DND-41 (cell line): ENCODE measurements around the gene SLC12A7.

Source experiments
- ATAC-seq: fragments of 200-7000 bp; cut with Tn5 transposase; 3 replicates; pipeline ENCODE4 v1.9.1; 2021; ENCODE audit warnings: low read depth; ENCODE audit not compliant: insufficient read depth
- DNase-seq: peaks from one replicate; pipeline ENCODE4 v3.0.0-alpha.2; 2020
- H2AFZ ChIP-seq: 2 replicates; pipeline ENCODE4 v1.6.0; 2012; ENCODE audit warnings: low read depth, low read length
- H3K27ac ChIP-seq: 2 replicates; pipeline ENCODE4 v1.5.1; 2012; ENCODE audit warnings: low read length, inconsistent platforms
- H3K27me3 ChIP-seq: fragments of 200-600 bp; sonication (generic); 2 replicates; pipeline ENCODE4 v1.6.0; 2012; ENCODE audit warnings: low read length, mild to moderate bottlenecking, inconsistent platforms; ENCODE audit not compliant: insufficient read depth, poor library complexity
- H3K36me3 ChIP-seq: 2 replicates; pipeline ENCODE4 v1.5.1; 2012; ENCODE audit warnings: low read length, inconsistent platforms; ENCODE audit not compliant: insufficient read depth
- H3K4me1 ChIP-seq: 2 replicates; pipeline ENCODE4 v1.5.1; 2012; ENCODE audit warnings: mild to moderate bottlenecking, low read length; ENCODE audit not compliant: insufficient read depth
- H3K4me2 ChIP-seq: 2 replicates; pipeline ENCODE4 v1.6.0; 2012; ENCODE audit warnings: mild to moderate bottlenecking, moderate library complexity, low read length, inconsistent platforms; ENCODE audit not compliant: insufficient read depth
- H3K4me3 ChIP-seq, 2 experiments: fragments of 200-600 bp in 1 of 2; shearing (Covaris generic) in 1 of 2; 2 replicates each; pipeline ENCODE4 v1.5.1; 2012 to 2016; ENCODE audit warnings: inconsistent platforms in 2 of 2, low read length in 2 of 2, mild to moderate bottlenecking in 2 of 2, low read depth in 1 of 2, moderate library complexity in 1 of 2
- H3K79me2 ChIP-seq: 2 replicates; pipeline ENCODE4 v1.6.0; 2012; ENCODE audit warnings: low read length, inconsistent platforms; ENCODE audit not compliant: insufficient read depth
- H3K9ac ChIP-seq: 2 replicates; pipeline ENCODE4 v1.6.0; 2012; ENCODE audit warnings: low read depth, mild to moderate bottlenecking, inconsistent platforms, low read length, moderate library complexity
- H3K9me3 ChIP-seq: 2 replicates; pipeline ENCODE4 v1.5.1; 2012; ENCODE audit warnings: low read length, moderate library complexity, mild to moderate bottlenecking, inconsistent platforms; ENCODE audit not compliant: insufficient read depth, severe bottlenecking
- H4K20me1 ChIP-seq: 2 replicates; pipeline ENCODE4 v1.6.0; 2012; ENCODE audit warnings: low read length; ENCODE audit not compliant: insufficient read depth
- EZH2 ChIP-seq: IDR thresholded peaks from 3 replicates; pipeline ENCODE4 v1.6.1; 2012; ENCODE audit warnings: borderline replicate concordance, low read depth, mild to moderate bottlenecking, moderate library complexity, low read length, inconsistent platforms; ENCODE audit not compliant: severe bottlenecking
- TF ChIP-seq, protein P1 (sequence below): IDR thresholded peaks from 2 replicates; pipeline ENCODE4 v1.5.1; 2012; ENCODE audit warnings: borderline replicate concordance, low read length, moderate library complexity, mild to moderate bottlenecking; ENCODE audit not compliant: poor library complexity, severe bottlenecking; ENCODE audit errors: extremely low read depth

Gene SLC12A7

DNA sequence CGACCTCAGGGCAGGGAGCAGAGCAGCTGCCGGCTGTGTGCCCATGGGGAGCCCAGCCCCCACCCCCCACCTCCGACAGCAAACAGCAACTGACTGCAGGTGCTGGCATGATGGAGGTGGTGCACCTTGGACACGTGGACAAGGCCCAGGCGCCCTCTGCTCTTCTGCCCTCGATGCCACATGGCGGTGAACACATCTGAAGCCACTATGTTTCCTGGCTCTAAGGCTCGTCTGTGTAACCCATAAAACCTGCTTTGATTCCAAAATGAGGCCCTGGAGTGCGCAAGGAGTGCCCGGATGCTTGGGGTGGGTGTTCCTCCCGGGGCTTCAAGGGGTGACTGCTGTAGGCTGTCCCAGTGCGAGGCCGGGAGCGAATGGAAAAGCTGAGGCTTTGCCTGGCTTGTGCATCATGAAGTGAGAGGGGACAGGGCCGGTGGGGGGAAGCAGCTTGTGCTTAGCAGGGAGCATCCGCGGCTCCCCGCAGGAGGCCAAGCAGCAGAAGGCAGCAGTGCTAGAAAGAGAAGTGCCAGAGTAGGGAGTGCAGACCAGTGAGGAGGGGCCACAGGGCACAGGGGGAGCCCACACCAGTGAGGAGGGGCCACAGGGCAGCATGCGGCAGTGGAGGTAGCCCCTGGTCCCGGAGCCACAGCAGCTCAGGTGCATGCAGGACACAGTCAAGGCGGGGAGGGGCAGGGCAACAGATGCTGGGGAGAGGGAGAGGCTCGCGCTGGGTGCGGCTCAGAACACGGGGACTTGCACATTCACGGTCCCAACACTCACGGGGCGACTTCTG, 73.2 kb downstream of the SLC12A7 start:
- peaks cover 14% of the 10 kb centered on the region for H3K9me3 ChIP-seq
- no peak overlapping the region for H3K4me3 ChIP-seq
- no peak for TF ChIP-seq EZH2
- TF ChIP-seq, protein P1, sequence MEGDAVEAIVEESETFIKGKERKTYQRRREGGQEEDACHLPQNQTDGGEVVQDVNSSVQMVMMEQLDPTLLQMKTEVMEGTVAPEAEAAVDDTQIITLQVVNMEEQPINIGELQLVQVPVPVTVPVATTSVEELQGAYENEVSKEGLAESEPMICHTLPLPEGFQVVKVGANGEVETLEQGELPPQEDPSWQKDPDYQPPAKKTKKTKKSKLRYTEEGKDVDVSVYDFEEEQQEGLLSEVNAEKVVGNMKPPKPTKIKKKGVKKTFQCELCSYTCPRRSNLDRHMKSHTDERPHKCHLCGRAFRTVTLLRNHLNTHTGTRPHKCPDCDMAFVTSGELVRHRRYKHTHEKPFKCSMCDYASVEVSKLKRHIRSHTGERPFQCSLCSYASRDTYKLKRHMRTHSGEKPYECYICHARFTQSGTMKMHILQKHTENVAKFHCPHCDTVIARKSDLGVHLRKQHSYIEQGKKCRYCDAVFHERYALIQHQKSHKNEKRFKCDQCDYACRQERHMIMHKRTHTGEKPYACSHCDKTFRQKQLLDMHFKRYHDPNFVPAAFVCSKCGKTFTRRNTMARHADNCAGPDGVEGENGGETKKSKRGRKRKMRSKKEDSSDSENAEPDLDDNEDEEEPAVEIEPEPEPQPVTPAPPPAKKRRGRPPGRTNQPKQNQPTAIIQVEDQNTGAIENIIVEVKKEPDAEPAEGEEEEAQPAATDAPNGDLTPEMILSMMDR, result no peak
- no peak overlapping the region for H3K4me2 ChIP-seq
- H3K79me2 ChIP-seq, result no peaks in the 10 kb centered on the region
- H4K20me1 ChIP-seq, result peaks cover 9% of the 10 kb centered on the region
- H2AFZ ChIP-seq, result no peak overlapping the region
- no peaks in the 10 kb centered on the region for H3K27me3 ChIP-seq
- H3K9ac ChIP-seq, result no peak overlapping the region
- H3K27ac ChIP-seq, result no peak overlapping the region
- ATAC-seq, result no peak
- peaks cover 62% of the 10 kb centered on the region for H3K36me3 ChIP-seq
- H3K4me1 ChIP-seq, result no peaks in the 10 kb centered on the region
- no peak for DNase-seq

DNA sequence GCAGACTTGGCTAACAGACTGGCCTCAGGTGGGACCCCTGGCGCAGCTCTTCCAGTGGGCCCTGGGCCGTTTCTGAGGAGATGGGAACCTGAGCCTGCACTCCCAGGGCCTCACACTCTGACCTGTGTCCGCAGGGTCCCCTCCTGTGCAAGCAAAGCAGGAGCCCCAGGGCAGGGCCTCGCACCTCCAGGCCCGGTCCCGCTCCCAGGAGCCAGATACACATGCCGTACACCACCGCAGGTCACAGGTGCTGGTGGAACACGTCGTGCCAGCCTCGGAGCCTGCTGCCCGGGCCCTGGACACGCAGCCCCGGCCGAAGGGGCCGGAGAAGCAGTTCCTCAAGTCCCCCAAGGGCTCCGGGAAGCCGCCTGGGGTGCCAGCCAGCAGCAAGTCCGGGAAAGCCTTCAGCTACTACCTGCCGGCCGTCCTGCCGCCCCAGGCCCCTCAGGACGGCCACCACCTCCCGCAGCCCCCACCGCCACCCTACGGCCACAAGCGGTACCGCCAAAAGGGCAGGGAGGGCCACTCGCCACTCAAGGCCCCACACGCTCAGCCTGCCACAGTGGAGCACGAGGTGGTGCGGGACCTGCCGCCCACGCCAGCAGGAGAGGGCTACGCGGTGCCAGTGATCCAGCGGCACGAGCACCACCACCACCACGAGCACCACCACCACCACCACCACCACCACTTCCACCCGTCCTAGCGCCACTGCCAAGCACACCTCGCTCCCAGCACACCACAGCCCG, 74.0 kb downstream of the SLC12A7 start:
- H3K27ac ChIP-seq, result no peak overlapping the region

DNA sequence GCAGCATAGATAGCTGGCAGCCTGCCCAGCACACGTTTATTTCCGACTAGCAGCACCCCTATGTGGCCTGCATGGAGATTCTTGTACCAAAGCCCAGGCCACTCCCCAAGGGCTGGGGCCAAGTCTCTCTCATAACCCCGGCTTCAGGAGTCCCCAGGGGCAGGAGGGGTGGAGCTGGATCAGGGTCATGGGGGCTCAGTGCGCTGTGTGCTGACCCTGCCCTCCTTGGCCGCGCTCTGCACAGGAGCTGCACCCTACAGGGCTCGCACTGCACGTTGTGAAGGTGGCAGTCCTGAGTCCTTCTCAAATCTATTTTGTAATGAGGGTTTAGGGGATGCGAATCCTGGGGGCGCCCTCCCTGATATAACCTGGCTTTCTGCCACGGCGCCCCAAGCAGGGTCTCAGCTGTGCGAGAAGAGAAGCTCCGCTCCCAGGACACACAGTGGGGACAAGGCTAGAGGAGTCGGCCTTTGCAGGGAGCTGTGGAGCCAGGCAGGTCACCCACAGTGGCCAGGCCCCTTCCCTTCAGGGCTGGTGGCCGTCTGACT, 74.7 kb downstream of the SLC12A7 start:
- DNase-seq, result no peak
- peaks cover 71% of the 10 kb centered on the region for H3K36me3 ChIP-seq

More for the DNA sequence above, 74.0 kb downstream of the SLC12A7 start:
- H3K9ac ChIP-seq, result no peak overlapping the region
- ATAC-seq, result no peak
- no peaks in the 10 kb centered on the region for H3K4me1 ChIP-seq
- peaks cover 14% of the 10 kb centered on the region for H3K9me3 ChIP-seq
- H3K4me3 ChIP-seq, result no peak overlapping the region
- peaks cover 66% of the 10 kb centered on the region for H3K36me3 ChIP-seq
- DNase-seq, result no peak
- no peak overlapping the region for H3K4me2 ChIP-seq
- H4K20me1 ChIP-seq, result peaks cover 9% of the 10 kb centered on the region
- H3K27me3 ChIP-seq, result no peaks in the 10 kb centered on the region
- no peaks in the 10 kb centered on the region for H3K79me2 ChIP-seq
- no peak overlapping the region for H2AFZ ChIP-seq
- TF ChIP-seq EZH2, result no peak
- TF ChIP-seq, protein P1, result no peak

More for the DNA sequence above, 74.7 kb downstream of the SLC12A7 start:
- Histone ChIP-seq H3K27ac (no peak overlapping the region), H3K9me3 (peaks cover 14% of the 10 kb centered on the region), H2AFZ (no peak overlapping the region), H3K4me3 (no peak overlapping the region), H3K4me1 (no peaks in the 10 kb centered on the region), H3K4me2 (no peak overlapping the region), H3K9ac (no peak overlapping the region), H3K79me2 (peaks cover 2% of the 10 kb centered on the region; the same call in 1 of the 2 replicates), H4K20me1 (peaks cover 15% of the 10 kb centered on the region), H3K27me3 (no peaks in the 10 kb centered on the region)
- ATAC-seq, result no peak
- TF ChIP-seq EZH2, result no peak
- TF ChIP-seq, protein P1, result no peak
